ENCODE data around the gene ST7. TPM values are rescaled to one million over a fixed set of nuclear protein-coding genes. Genes with fewer than 3 reads are reported as not detected.

The ST7 gene
- total and polyA plus RNA-seq, 2 donors (not counting 1 experiment from before 2014, with no cell fraction given), result 2.3 to 4.6 TPM

- Histone ChIP-seq H3K9ac (ENCODE audit: low read length) (no peak overlapping the region), H3K4me3 (ENCODE audit: control extremely low read depth in 1 of 5, extremely low read depth in 1 of 5, insufficient read depth in 1 of 5, low read depth in 2 of 5, low read length in 4 of 5) (no peak overlapping the region), H3K27ac (ENCODE audit: low read length in 2 of 2) (no peak overlapping the region), H3K36me3 (replicated peaks in 1 of 2; ENCODE audit: control extremely low read depth in 1 of 2, control insufficient read depth in 1 of 2, extremely low read depth in 1 of 2, insufficient read depth in 2 of 2, low read length in 1 of 2) (peaks cover 28 to 59% of the 10 kb centered on the region in 2 experiments), H2AFZ (ENCODE audit: insufficient read depth, low read depth, low read length, poor library complexity, severe bottlenecking) (no peak overlapping the region), H3K79me2 (ENCODE audit: control insufficient read depth, insufficient read depth, low read length) (no peaks in the 10 kb centered on the region), H3K4me2 (replicated peaks; ENCODE audit: low read depth, low read length, poor library complexity, severe bottlenecking) (no peak overlapping the region), H3K4me1 (ENCODE audit: control insufficient read depth in 2 of 2, insufficient read depth in 2 of 2, low read length in 2 of 2) (no peaks in the 10 kb centered on the region), H3K9me3 (ENCODE audit: control extremely low read depth in 1 of 3, control insufficient read depth in 2 of 3, insufficient read depth in 1 of 3, low read length in 2 of 3) (no peaks in the 10 kb centered on the region), H3K27me3 (replicated peaks in 1 of 4; ENCODE audit: control extremely low read depth in 1 of 4, control insufficient read depth in 3 of 4, insufficient read depth in 4 of 4, low read length in 3 of 4) (no peaks in the 10 kb centered on the region), H4K20me1 (ENCODE audit: control insufficient read depth, insufficient read depth, low read length, poor library complexity, severe bottlenecking) (peaks cover 6% of the 10 kb centered on the region)
- Mint-ChIP-seq H3K4me1 (no peaks in the 10 kb centered on the region), H3K9me3 (ENCODE audit: insufficient read depth) (no peaks in the 10 kb centered on the region), H3K27ac (no peak overlapping the region), H3K4me3 (no peak overlapping the region), H3K27me3 (no peaks in the 10 kb centered on the region)
- no peak for TF ChIP-seq CTCF (IDR thresholded peaks at IDR 0.05)
- no peak for TF ChIP-seq EZH2 (IDR thresholded peaks at IDR 0.05; ENCODE audit: borderline replicate concordance, insufficient read depth, low read depth, low read length, poor library complexity, severe bottlenecking)
- ChIA-PET CTCF (interaction anchor here (1.2 kb wide), 2 partner anchors 18 to 33 kb away, joined by 4 to 6 read pairs; no protein-coding TSS in a partner anchor), POLR2A (no interaction called here)
- no peak for ATAC-seq (ENCODE audit: low read depth)
- no CpG with 5 or more reads among the region's 1 CpG for whole genome bisulfite sequencing (ENCODE audit: insufficient coverage)
- DNase-seq, result no peak
- intact Hi-C loops (cut with micrococcal nuclease), result no loop called here
Measured at GRCh38 chr7:116912269-116912909, 40.9 kb upstream of the ST7 start.

- DNase-seq (no peak), ATAC-seq (ENCODE audit: low read depth) (no peak)
- Histone ChIP-seq H3K36me3 (replicated peaks in 1 of 2; ENCODE audit: control extremely low read depth in 1 of 2, control insufficient read depth in 1 of 2, extremely low read depth in 1 of 2, insufficient read depth in 2 of 2, low read length in 1 of 2) (peaks cover 5 to 46% of the 10 kb centered on the region in 2 experiments), H3K9ac (ENCODE audit: low read length) (no peak overlapping the region), H3K9me3 (ENCODE audit: control extremely low read depth in 1 of 3, control insufficient read depth in 2 of 3, insufficient read depth in 1 of 3, low read length in 2 of 3) (no peaks in the 10 kb centered on the region), H4K20me1 (ENCODE audit: control insufficient read depth, insufficient read depth, low read length, poor library complexity, severe bottlenecking) (peaks cover 6% of the 10 kb centered on the region), H3K27ac (ENCODE audit: low read length in 2 of 2) (no peak overlapping the region), H2AFZ (ENCODE audit: insufficient read depth, low read depth, low read length, poor library complexity, severe bottlenecking) (no peak overlapping the region), H3K4me3 (ENCODE audit: control extremely low read depth in 1 of 5, extremely low read depth in 1 of 5, insufficient read depth in 1 of 5, low read depth in 2 of 5, low read length in 4 of 5) (no peak overlapping the region), H3K79me2 (ENCODE audit: control insufficient read depth, insufficient read depth, low read length) (no peaks in the 10 kb centered on the region), H3K4me2 (replicated peaks; ENCODE audit: low read depth, low read length, poor library complexity, severe bottlenecking) (no peak overlapping the region), H3K27me3 (replicated peaks in 1 of 4; ENCODE audit: control extremely low read depth in 1 of 4, control insufficient read depth in 3 of 4, insufficient read depth in 4 of 4, low read length in 3 of 4) (no peaks in the 10 kb centered on the region), H3K4me1 (ENCODE audit: control insufficient read depth in 2 of 2, insufficient read depth in 2 of 2, low read length in 2 of 2) (no peaks in the 10 kb centered on the region)
- no CpG with 5 or more reads among the region's 3 CpGs for WGBS (ENCODE audit: insufficient coverage)
- no peak for TF ChIP-seq CTCF (IDR thresholded peaks at IDR 0.05)
- TF ChIP-seq EZH2 (IDR thresholded peaks at IDR 0.05; ENCODE audit: borderline replicate concordance, insufficient read depth, low read depth, low read length, poor library complexity, severe bottlenecking), result no peak
- H3K27ac Mint-ChIP-seq, result no peak overlapping the region
- no peaks in the 10 kb centered on the region for H3K27me3 Mint-ChIP-seq
- H3K9me3 Mint-ChIP-seq (ENCODE audit: insufficient read depth), result no peaks in the 10 kb centered on the region
- H3K4me1 Mint-ChIP-seq, result no peaks in the 10 kb centered on the region
- intact Hi-C loops (cut with micrococcal nuclease), result no loop called here
- ChIA-PET POLR2A (no interaction called here), CTCF (interaction anchor here (0.6 to 5.5 kb wide), 3 partner anchors 11 to 201 kb away, joined by 3 to 46 read pairs (median 3); no protein-coding TSS in a partner anchor)
- no peak overlapping the region for H3K4me3 Mint-ChIP-seq
Measured at GRCh38 chr7:116918704-116919103, 34.6 kb upstream of the ST7 start.
